Caco-2 (cell line): ENCODE results near the gene C3orf22. TPM values are rescaled to one million over a fixed set of nuclear protein-coding genes. Genes with fewer than 3 reads are reported as not detected.

ENCODE experiments used
- BruUV-seq: library from RNA; stranded (reverse); fragments of 400-500 nt; replicated peaks from 2 replicates; lab custom pipeline; 2021; lab: Mats Ljungman, UMichigan
- CTCF ChIA-PET: fragments of 300-600 bp; sonication (Branson Sonifier 250); formaldehyde crosslinking; loops from one replicate; lab custom pipeline; 2022; ENCODE audit warnings: antibody characterized with exemption; lab: Charles Lee
- POLR2A ChIA-PET: fragments of 300-600 bp; sonication (Branson Sonifier 250); formaldehyde crosslinking; loops from one replicate; lab custom pipeline; 2022; ENCODE audit warnings: antibody characterized with exemption; lab: Charles Lee
- DNase-seq, 2 experiments: peaks; one replicate each; pipeline versions ENCODE4 v3.0.0 to v3.0.0-alpha.2; 2020 to 2022
- H3K27me3 ChIP-seq: replicated peaks from 2 replicates; pipeline ENCODE4 v1.6.0; 2011; ENCODE audit warnings: low read length; ENCODE audit not compliant: control insufficient read depth, insufficient read depth
- H3K36me3 ChIP-seq: 2 replicates; pipeline ENCODE4 v1.5.1; 2011; ENCODE audit warnings: low read length; ENCODE audit not compliant: control insufficient read depth, insufficient read depth
- H3K4me1 ChIP-seq: fragments of 250-450 bp; sonication (Bioruptor Pico); 2 replicates; pipeline ENCODE4 v1.5.1; 2020; ENCODE audit warnings: mild to moderate bottlenecking
- H3K4me3 ChIP-seq: 2 replicates; pipeline ENCODE4 v1.5.1; 2011; ENCODE audit warnings: low read depth, mild to moderate bottlenecking, control low read depth, low read length
- H3K9me3 ChIP-seq: fragments of 250-450 bp; sonication (Bioruptor Pico); 2 replicates; pipeline ENCODE4 v1.5.1; 2020; ENCODE audit warnings: mild to moderate bottlenecking, moderate library complexity
- H3K27ac Mint-ChIP-seq: one replicate; pipeline ENCODE4 v1.8.0; 2022; ENCODE audit warnings: mixed read lengths; ENCODE audit not compliant: unreplicated experiment
- H3K27me3 Mint-ChIP-seq: one replicate; pipeline ENCODE4 v1.8.0; 2022; ENCODE audit warnings: mixed read lengths; ENCODE audit not compliant: insufficient read depth, unreplicated experiment
- H3K36me3 Mint-ChIP-seq: one replicate; pipeline ENCODE4 v1.8.0; 2022; ENCODE audit warnings: mild to moderate bottlenecking, mixed read lengths; ENCODE audit not compliant: insufficient read depth, unreplicated experiment
- H3K4me1 Mint-ChIP-seq: one replicate; pipeline ENCODE4 v1.8.0; 2022; ENCODE audit warnings: low read depth, mixed read lengths; ENCODE audit not compliant: unreplicated experiment
- H3K4me3 Mint-ChIP-seq: one replicate; pipeline ENCODE4 v1.8.0; 2022; ENCODE audit warnings: mild to moderate bottlenecking, moderate library complexity, mixed read lengths; ENCODE audit not compliant: unreplicated experiment
- H3K9me3 Mint-ChIP-seq: one replicate; pipeline ENCODE4 v1.8.0; 2022; ENCODE audit warnings: mixed read lengths; ENCODE audit not compliant: unreplicated experiment
- intact Hi-C: fragments of 100-400 bp; cut with micrococcal nuclease; formaldehyde crosslinking; loops from one replicate; pipeline ENCODE4 v1.10.0; 2022; ENCODE audit not compliant: unreplicated experiment
- total RNA-seq: library from RNA; stranded (reverse); gene quantifications from 2 replicates; pipeline ENCODE4 v1.2.3, GENCODE V29; 2022
- TF ChIP-seq, protein P1 (sequence below), 2 experiments: fragments of 200-600 bp in 1 of 2; IDR thresholded peaks; 1 replicate in 1 of 2; 2 replicates in 1 of 2; pipeline versions ENCODE4 v1.5.1 to v1.8.0; 2011 to 2022; ENCODE audit warnings: antibody characterized with exemption in 1 of 2, control low read depth in 1 of 2, inconsistent platforms in 1 of 2, low read depth in 1 of 2, low read length in 1 of 2, mild to moderate bottlenecking in 1 of 2, moderate library complexity in 1 of 2; ENCODE audit not compliant: insufficient read depth in 1 of 2, severe bottlenecking in 1 of 2, unreplicated experiment in 1 of 2

Gene C3orf22
- total RNA-seq, 1 experiment from 2014 or later, result not detected

- H3K27ac Mint-ChIP-seq, result no peak overlapping the region
- intact Hi-C loops, result no loop called here
- no TSS peak for BruUV-seq
- H3K9me3 ChIP-seq, result no peaks in the 10 kb centered on the region
- H3K36me3 ChIP-seq, result no peaks in the 10 kb centered on the region
- H3K4me1 Mint-ChIP-seq, result no peaks in the 10 kb centered on the region
- ChIA-PET CTCF (interaction anchor here (0.6 to 0.9 kb wide), 2 partner anchors 12 to 427 kb away, joined by 3 read pairs; no protein-coding TSS in a partner anchor), POLR2A (no interaction called here)
- H3K9me3 Mint-ChIP-seq, result no peaks in the 10 kb centered on the region
- peaks cover 7% of the 10 kb centered on the region; the same call in 1 of the 2 replicates for H3K4me1 ChIP-seq
- TF ChIP-seq, protein P1, sequence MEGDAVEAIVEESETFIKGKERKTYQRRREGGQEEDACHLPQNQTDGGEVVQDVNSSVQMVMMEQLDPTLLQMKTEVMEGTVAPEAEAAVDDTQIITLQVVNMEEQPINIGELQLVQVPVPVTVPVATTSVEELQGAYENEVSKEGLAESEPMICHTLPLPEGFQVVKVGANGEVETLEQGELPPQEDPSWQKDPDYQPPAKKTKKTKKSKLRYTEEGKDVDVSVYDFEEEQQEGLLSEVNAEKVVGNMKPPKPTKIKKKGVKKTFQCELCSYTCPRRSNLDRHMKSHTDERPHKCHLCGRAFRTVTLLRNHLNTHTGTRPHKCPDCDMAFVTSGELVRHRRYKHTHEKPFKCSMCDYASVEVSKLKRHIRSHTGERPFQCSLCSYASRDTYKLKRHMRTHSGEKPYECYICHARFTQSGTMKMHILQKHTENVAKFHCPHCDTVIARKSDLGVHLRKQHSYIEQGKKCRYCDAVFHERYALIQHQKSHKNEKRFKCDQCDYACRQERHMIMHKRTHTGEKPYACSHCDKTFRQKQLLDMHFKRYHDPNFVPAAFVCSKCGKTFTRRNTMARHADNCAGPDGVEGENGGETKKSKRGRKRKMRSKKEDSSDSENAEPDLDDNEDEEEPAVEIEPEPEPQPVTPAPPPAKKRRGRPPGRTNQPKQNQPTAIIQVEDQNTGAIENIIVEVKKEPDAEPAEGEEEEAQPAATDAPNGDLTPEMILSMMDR (IDR thresholded peaks at IDR 0.05; ENCODE audit: insufficient read depth in 1 of 2, low read depth in 1 of 2, low read length in 1 of 2, severe bottlenecking in 1 of 2, unreplicated experiment in 1 of 2), result no peak
- peaks cover under 1% of the 10 kb centered on the region for H3K27me3 Mint-ChIP-seq
- no peaks in the 10 kb centered on the region for H3K36me3 Mint-ChIP-seq
- DNase-seq, result no peak
- H3K27me3 ChIP-seq, result no peaks in the 10 kb centered on the region
- H3K4me3 Mint-ChIP-seq, result no peak overlapping the region
- H3K4me3 ChIP-seq, result no peak overlapping the region
These were observed 47.4 kb downstream of the C3orf22 start for GRCh38 chr3:126511291-126511690.

- POLR2A ChIA-PET, result no interaction called here
- TF ChIP-seq, protein P1 (IDR thresholded peaks at IDR 0.05; ENCODE audit: insufficient read depth in 1 of 2, low read depth in 1 of 2, low read length in 1 of 2, severe bottlenecking in 1 of 2, unreplicated experiment in 1 of 2), result no peak
These were observed 48.3 kb downstream of the C3orf22 start for GRCh38 chr3:126510308-126510910.

DNA sequence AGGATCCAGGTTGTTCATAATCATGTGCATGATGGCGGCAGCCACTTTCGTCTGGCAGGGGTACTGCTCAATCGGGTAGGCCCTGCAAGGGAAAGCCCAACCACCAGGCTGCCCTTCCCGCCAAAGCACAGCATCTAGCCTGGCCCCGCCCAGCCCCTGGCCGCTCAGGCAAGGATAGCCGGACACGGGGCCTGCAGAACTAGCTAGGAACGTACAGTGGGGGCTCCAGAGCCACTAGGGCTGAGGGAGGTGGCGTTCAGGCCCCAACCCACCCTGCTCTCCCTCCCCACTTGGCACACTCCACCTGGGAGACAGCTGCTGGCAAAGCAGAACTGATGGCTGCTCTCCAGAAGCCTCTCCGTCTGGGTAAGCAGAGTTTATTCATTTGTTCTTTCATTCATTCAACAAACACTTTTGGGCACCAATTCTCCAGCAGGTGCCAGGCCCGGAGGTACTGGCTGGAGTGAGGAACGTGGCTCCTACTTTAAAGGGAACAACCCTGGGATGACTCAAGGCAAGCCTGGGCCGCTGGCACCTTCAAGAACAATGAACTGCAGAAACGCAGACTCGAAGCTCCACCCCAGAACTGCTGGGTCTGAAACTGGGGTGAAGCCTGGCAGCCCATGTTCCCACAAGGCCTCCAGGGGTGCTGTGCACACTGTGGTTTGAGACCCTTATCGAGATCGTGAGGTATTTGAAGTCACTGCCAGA is 49.0 kb downstream of the C3orf22 start:
- ChIA-PET CTCF (interaction anchor here (0.6 to 0.7 kb wide), 2 partner anchors 9 to 11 kb away, joined by 3 read pairs; no protein-coding TSS in a partner anchor), POLR2A (no interaction called here)
- TF ChIP-seq, protein P1 (IDR thresholded peaks at IDR 0.05; ENCODE audit: insufficient read depth in 1 of 2, low read depth in 1 of 2, low read length in 1 of 2, severe bottlenecking in 1 of 2, unreplicated experiment in 1 of 2), result no peak
- no TSS peak for BruUV-seq
- Mint-ChIP-seq H3K4me3 (no peak overlapping the region), H3K9me3 (no peaks in the 10 kb centered on the region), H3K4me1 (no peaks in the 10 kb centered on the region), H3K27me3 (peaks cover 5% of the 10 kb centered on the region), H3K27ac (no peak overlapping the region), H3K36me3 (no peaks in the 10 kb centered on the region)
- Histone ChIP-seq H3K9me3 (no peaks in the 10 kb centered on the region), H3K4me1 (peaks cover 7% of the 10 kb centered on the region; the same call in 1 of the 2 replicates), H3K4me3 (no peak overlapping the region), H3K36me3 (no peaks in the 10 kb centered on the region), H3K27me3 (no peaks in the 10 kb centered on the region)
- DNase-seq, result no peak
- intact Hi-C loops, result no loop called here

More at GRCh38 chr3:126510308-126510910, 48.3 kb downstream of the C3orf22 start:
- Mint-ChIP-seq H3K4me3 (no peak overlapping the region), H3K27me3 (peaks cover 2% of the 10 kb centered on the region), H3K4me1 (no peaks in the 10 kb centered on the region), H3K9me3 (no peaks in the 10 kb centered on the region), H3K36me3 (no peaks in the 10 kb centered on the region), H3K27ac (no peak overlapping the region)
- BruUV-seq, result no TSS peak
- H3K4me3 ChIP-seq, result no peak overlapping the region
- CTCF ChIA-PET, result interaction anchor here (0.6 to 0.7 kb wide), 2 partner anchors 8 to 12 kb away, joined by 3 read pairs; no protein-coding TSS in a partner anchor
- intact Hi-C loops, result no loop called here
- peaks cover 7% of the 10 kb centered on the region; the same call in 1 of the 2 replicates for H3K4me1 ChIP-seq
- no peaks in the 10 kb centered on the region for H3K9me3 ChIP-seq
- H3K27me3 ChIP-seq, result no peaks in the 10 kb centered on the region
- H3K36me3 ChIP-seq, result no peaks in the 10 kb centered on the region
- DNase-seq, result no peak
